NCI-H2107 (cell line): ENCODE data around the gene SBNO2.

Experiments
- DNase-seq: peaks from one replicate; lab custom pipeline; 2025; lab: John Stamatoyannopoulos, UW

Gene SBNO2

DNA sequence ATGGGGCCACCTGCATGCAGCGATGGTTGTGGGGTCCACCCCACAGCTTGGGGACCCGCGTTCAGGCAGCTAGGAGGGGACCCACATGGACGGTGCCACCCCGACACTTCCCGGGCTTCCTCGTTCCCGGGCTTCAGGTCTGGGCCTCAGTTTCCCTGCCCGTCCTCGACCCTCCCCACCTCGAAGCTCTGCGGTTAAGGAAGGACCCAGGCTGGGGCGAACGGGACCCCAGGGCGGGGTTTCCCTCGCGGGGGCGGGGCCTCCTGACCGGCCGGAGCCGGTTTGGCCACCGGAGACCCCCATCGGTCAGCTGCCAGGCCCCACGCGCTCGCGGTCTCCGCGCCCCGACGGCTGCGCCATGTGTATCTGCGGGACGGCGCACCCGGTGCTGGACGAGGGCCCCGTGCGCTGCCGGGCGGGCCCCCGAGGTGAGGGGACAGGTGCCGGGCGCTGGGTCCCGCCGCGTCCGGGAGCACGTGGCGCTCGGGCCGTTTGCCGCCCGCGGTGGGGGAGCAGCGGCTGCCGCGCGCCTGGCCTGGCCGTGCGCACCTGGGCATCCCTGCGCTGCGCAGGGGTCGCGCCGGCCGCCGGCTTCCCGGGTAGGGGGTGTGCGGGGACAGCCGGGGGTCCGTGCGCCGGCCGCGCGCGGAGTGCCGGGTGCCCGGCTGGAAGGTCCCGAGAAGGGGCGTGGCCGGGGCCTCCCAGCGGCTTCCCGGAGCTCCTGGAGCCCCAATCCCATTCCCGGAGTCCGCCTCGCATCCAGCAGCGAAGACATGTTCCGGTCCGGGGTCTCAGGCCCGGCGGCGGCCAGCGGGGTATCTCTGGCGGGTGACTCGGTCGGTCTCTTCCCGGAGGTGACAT lies 102.9 kb downstream of the SBNO2 start:
- no peak for DNase-seq

- no peak for DNase-seq
These were observed 103.5 kb downstream of the SBNO2 start for GRCh38 chr19:1070576-1070930.

DNA sequence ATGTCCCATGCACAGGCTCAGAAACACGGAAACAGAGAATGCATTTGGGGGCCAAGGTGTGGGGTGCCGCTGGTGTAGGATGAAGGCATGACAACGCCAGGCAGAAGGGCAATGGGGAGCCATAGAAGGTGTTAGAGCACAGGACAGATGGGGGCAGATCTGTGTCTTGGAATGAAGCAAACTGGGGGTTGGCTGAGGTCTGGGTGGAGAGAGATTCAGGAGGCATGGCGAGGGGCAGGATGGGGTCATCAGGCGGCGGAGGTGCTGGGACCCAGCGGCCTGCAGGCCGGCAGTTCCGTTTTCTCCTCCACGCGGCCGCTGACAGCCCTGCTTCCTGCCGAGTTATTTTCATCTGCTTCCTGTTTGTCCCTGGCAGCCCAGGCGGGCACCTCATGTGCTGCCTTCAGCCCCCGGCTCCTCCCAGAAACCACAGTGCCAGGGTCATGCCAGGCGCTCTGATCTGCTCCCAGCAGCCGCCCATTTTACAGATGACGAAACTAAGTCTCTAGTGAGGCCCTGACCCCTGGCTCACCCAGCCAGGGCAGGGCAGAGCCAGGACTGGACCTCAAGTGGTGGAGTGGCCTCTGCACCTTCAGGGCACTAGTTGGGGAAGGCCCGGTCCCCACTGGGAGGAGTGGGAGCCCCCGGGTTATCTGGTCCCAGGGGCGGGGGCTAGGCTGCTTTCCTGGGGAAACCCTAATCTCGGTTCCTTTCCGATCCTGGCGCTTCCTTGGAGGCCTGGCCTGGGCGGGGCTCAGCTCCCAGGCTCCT lies 104.9 kb downstream of the SBNO2 start:
- DNase-seq, result no peak

DNA sequence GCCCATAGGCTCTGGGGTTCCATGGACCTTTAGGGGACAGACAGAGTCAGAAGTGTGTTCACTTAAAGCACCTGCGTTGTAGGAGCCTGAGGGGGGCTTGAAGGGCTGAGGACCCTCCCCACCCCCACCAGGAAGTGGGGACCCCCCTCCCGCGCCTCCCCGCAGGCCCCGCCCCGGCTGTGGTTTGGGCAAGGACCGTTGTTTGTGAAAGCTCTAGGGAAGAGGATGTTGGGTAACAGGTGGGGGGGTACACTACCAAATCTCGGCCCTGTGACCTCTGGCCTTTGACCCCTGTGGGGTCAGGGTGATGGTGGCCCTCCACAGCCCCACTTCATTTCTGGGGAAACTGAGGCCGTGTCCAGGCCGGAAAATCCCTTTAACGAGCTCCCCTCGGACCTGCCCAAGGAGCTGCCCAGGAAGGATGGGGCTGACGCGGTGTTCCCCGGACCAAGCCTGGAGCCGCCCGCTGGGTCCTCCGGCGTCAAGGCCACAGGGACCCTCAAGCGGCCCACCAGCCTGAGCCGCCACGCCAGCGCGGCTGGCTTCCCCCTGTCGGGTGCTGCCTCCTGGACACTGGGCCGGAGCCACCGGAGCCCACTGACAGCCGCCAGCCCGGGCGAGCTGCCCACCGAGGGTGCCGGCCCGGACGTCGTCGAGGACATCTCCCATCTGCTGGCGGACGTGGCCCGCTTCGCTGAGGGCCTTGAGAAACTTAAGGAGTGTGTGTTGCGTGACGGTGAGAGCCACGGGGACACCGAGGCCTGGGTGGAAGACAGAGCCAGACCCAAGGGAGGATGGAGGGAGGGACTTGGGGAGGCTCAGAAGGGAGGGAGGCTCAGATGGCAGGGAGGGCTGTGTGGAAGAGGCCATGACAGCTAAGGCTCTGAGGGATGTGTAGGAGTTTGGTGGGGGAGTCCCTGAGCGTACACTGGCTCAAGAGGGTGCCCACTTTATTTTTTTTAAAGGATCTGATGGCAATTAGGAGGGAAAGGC lies 105.8 kb downstream of the SBNO2 start:
- no peak for DNase-seq

GRCh38 chr19:1067341-1067957 lies 106.6 kb downstream of the SBNO2 start:
- no peak for DNase-seq

GRCh38 chr19:1066748-1067340 lies 107.2 kb downstream of the SBNO2 start, which contains the start of gene ARHGAP45:
Gene ARHGAP45, plus strand, starts transcription at chr19:1067167. Its CDS starts 239 bp downstream, at chr19:1067406.
- DNase-seq, result no peak

DNA sequence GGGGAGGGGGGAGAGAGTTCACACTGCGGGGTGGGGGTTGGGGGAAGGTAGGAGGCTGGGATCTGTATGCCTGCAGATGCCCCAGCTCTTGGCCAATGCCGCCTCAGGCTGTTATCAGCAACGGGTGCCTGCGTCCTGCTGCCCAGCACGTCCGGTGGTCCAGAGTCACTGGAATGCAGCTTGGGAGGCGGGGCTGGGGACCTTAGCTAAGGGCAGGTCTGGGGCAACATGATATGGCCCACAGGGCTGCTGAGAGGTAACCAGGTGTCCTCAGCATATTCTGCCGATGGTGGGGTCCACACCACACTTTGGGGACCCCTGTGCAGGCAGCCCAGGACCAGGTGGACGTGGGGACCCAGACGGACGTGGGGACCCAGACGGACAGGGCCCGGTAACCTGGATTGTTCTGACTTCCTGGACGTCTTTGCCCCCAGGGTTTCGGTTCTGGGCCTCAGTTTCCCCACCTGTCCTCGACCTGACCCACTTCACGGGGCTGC lies 107.8 kb downstream of the SBNO2 start:
- DNase-seq, result no peak

- no peak for DNase-seq
These were observed 108.4 kb downstream of the SBNO2 start for GRCh38 chr19:1065606-1066109.

GRCh38 chr19:1064661-1065605 lies 109.1 kb downstream of the SBNO2 start:
- no peak for DNase-seq

DNA sequence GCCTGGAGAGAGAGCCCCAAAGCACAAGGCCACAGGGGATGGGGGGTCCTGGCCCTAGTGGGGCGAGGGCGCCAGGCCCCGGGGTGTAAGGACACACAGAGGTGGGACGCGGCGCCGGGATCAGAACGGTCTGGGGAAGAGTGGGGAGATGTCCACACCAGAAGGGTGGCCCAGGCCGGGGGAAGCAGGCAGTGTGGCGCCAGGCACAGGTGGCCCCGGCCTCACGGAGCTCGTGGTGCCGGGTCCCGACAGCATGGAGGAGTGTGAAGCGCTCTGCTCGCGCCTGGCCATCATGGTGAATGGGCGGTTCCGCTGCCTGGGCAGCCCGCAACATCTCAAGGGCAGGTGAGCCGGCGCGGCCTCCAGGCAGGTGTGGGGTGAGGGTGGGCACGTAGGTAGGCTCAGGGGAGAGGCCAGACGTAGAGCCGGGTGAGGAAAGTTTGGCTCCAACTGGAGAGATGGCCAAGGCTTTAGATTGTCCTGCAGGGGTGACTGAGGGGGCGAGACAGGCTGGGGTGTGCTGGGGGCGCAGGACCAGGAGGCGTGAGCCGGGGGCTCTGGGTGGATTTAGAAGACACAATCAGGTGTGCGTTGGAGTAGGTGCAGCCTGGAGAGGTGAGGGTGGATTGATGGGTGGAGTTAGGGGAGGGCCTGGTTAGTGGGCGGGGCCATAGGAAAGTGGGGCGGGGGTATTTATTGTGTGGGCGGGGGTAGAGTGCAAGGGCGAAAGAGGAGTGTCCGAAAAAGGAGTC lies 110.0 kb downstream of the SBNO2 start:
- no peak for DNase-seq

- no peak for DNase-seq
These were observed 110.8 kb downstream of the SBNO2 start for GRCh38 chr19:1063030-1063908.

DNA sequence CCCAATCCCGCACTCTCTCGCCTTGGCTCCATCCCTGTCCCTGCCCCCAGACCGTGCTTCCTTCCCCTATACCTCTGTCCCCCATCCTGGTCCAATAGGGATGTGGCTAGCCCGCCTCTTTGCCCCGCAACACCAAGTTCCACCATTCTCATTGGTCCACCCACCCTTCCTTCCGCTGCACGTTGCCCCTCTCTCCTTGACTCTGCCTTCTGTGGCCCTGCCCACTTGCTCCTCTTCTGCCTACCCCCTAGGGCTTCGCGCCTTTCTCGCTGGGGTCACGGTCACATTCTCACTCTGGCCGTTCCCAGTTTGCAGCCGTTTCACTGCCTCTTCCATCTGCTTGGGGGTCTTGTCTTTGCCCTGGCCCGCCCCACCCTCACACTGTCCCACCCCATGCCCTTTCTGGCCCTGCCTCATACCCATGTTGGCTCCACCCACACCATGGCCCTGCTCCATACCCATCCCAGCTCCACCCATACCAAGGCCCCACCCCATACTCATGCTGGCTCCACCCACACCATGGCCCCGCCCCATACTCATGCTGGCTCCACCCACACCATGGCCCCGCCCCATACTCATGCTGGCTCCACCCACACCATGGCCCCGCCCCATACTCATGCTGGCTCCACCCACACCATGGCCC lies 111.6 kb downstream of the SBNO2 start:
- no peak for DNase-seq

GRCh38 chr19:1061987-1062386 lies 112.1 kb downstream of the SBNO2 start:
- DNase-seq, result no peak

DNA sequence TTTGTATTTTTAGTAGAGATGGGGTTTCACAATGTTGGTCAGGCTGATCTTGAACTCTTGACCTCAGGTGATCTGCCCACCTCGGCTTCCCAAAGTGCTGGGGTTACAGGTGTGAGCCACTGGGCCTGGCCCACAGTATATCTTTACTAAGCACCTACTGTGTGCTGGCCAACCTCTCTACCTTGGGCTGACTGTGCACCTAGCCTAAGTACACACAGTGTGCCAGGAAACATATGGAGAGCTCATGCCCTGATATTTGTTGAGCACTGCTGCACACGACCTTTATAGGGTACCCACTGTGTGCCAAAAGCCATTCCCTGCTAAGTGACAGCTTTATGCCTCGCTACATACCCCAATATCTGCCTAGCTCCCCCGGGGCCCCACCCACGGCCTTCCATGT lies 113.4 kb downstream of the SBNO2 start:
- no peak for DNase-seq

- DNase-seq, result no peak
These were observed 116.0 kb downstream of the SBNO2 start for GRCh38 chr19:1058112-1058511.
